ENCODE measurements around the gene COLEC12. TPM values are rescaled to one million over a fixed set of nuclear protein-coding genes. Genes with fewer than 3 reads are reported as not detected.

Gene COLEC12
- total RNA-seq, 6 donors from 2014 or later, result 29.3 to 72.2 (median 47.0) TPM

GRCh38 chr18:402129-402528, 98.4 kb downstream of the COLEC12 start:
- Histone ChIP-seq H3K9me3 (peaks cover 0 to 8% (median 4%) of the 10 kb centered on the region in 4 donors), H3K27me3 (no peaks in the 10 kb centered on the region), H3K27ac (no peak overlapping the region), H3K4me1 (peaks cover 9 to 21% (median 17%) of the 10 kb centered on the region in 4 donors), H3K36me3 (no peaks in the 10 kb centered on the region), H3K4me3 (no peak overlapping the region)
- ATAC-seq (ENCODE audit: low FRiP score in 2 of 2) (no peak), DNase-seq (no peak)
- WGBS, 2 donors, result 71 to 80% methylated on average over 5 of the region's 5 CpGs
- no peak for TF ChIP-seq POLR2A (IDR thresholded peaks at IDR 0.05)
- TF ChIP-seq CTCF (IDR thresholded peaks at IDR 0.05), result no peak
- TF ChIP-seq POLR2AphosphoS5 (IDR thresholded peaks at IDR 0.05), result no peak
- TF ChIP-seq EP300 (IDR thresholded peaks at IDR 0.05), result no peak

DNA sequence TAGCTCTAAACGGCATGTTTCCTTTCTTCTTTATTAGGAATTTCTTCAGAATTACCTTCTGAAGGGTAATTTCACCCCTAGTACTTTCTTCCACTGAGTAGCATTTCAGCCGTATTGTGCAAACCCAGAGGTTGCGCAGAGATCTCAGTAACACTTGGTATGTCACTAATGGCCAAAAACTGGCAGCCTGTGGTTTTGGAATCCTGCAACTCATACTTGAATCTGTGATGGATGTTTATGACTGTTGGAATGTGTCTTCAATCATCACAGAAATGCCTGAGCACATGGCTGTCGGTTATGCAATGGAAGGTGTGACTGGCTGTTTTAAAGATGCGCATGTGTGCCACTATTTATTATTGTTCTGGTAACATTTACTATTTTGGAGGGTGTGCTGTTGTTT, 100.0 kb downstream of the COLEC12 start:
- 60 to 72% methylated on average over 5 of the region's 5 CpGs for WGBS, 2 donors
- no peaks in the 10 kb centered on the region for H3K36me3 ChIP-seq
- H3K4me1 ChIP-seq, result peaks cover 10 to 28% (median 20%) of the 10 kb centered on the region in 4 donors
- no peaks in the 10 kb centered on the region for H3K27me3 ChIP-seq
- ATAC-seq (ENCODE audit: low FRiP score in 2 of 2) (no peak), DNase-seq (peak in 1 of 2 donors; percentile 45)
- H3K9me3 ChIP-seq, result peaks cover 0 to 8% (median 4%) of the 10 kb centered on the region in 4 donors
- H3K27ac ChIP-seq, result no peak overlapping the region
- H3K4me3 ChIP-seq, result no peak overlapping the region
- TF ChIP-seq POLR2A (IDR thresholded peaks at IDR 0.05) (no peak), POLR2AphosphoS5 (IDR thresholded peaks at IDR 0.05) (peak; percentile 55 to 71), EP300 (IDR thresholded peaks at IDR 0.05) (no peak)

- Histone ChIP-seq H3K27me3 (no peaks in the 10 kb centered on the region), H3K27ac (peak overlapping the region in 1 of 4 donors; percentile 35), H3K4me3 (no peak overlapping the region), H3K9me3 (peaks cover 0 to 1% (median under 1%) of the 10 kb centered on the region in 4 donors), H3K4me1 (peaks cover 13 to 36% (median 24%) of the 10 kb centered on the region in 4 donors), H3K36me3 (no peaks in the 10 kb centered on the region)
- WGBS, 2 donors, result 74 to 76% methylated on average over 10 of the region's 10 CpGs
- DNase-seq, result no peak
- TF ChIP-seq CTCF (IDR thresholded peaks at IDR 0.05) (no peak), POLR2AphosphoS5 (IDR thresholded peaks at IDR 0.05) (no peak), POLR2A (IDR thresholded peaks at IDR 0.05) (no peak), EP300 (IDR thresholded peaks at IDR 0.05) (no peak)
- no peak for ATAC-seq (ENCODE audit: low FRiP score in 2 of 2)
Measured at GRCh38 chr18:399631-400135, 100.8 kb downstream of the COLEC12 start.

DNA sequence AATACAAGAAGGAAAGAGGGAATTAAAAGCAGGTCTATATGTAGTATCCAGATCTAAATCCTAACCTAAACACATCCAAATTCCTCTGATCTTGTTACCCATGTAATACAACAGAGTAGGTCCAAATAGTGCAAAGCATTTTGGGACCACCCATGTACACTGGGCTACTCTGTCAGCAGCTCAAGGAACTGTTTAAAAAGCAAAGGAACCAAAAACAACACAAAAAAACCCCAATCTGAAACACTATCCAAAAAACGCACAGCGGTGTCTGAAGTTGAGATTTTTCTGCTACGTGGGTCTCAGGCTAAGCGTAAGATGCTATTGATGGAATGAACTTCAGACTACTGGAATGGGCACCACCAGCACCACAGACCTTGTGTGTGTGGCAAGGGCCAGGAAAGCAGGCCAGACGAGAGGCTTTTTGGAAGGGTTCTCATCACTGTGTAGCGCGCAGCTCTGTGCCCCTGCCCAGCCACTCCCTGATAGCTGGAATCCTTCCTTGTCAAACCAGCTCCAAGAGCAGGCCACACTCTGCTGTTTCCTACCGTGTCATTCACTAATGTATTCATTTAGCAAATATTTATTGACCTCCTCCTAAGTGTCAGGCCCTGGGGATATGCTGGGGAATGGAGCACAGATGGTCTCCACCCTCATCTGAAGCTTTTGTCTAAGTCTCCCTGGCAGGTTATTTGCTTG, 101.4 kb downstream of the COLEC12 start:
- WGBS, 2 donors, result 55 to 63% methylated on average over 5 to 8 of the region's 8 CpGs
- ATAC-seq (ENCODE audit: low FRiP score in 2 of 2), result peak in 1 of 2 donors; percentile 56
- peak overlapping the region in 1 of 4 donors; percentile 35 for H3K27ac ChIP-seq

More for the DNA sequence above, 101.4 kb downstream of the COLEC12 start:
- TF ChIP-seq CTCF (IDR thresholded peaks at IDR 0.05) (no peak), POLR2AphosphoS5 (IDR thresholded peaks at IDR 0.05) (no peak), POLR2A (IDR thresholded peaks at IDR 0.05) (no peak), EP300 (IDR thresholded peaks at IDR 0.05) (no peak)
- Histone ChIP-seq H3K9me3 (no peaks in the 10 kb centered on the region), H3K4me1 (peaks cover 13 to 39% (median 25%) of the 10 kb centered on the region in 4 donors), H3K4me3 (no peak overlapping the region), H3K36me3 (no peaks in the 10 kb centered on the region), H3K27me3 (no peaks in the 10 kb centered on the region)
- no peak for DNase-seq
